CD4-positive, alpha-beta T cell (primary cell): ENCODE data around the gene MCUB. TPM values are rescaled to one million over a fixed set of nuclear protein-coding genes. Genes with fewer than 3 reads are reported as not detected.

Experiments
- total RNA-seq, 174 experiments: library from RNA in 2 of 174; stranded (reverse) in 2 of 174; gene quantifications; one replicate each; pipeline ENCODE4 v1.2.3 and lab custom pipeline; 2021 to 2026

The MCUB gene
- total RNA-seq, 2 experiments from 2014 or later = 98.1 to 108 TPM

Other genes starting within 250 kb of the MCUB start
- gene SEC24B, start 126.4 kb upstream of the MCUB start, total RNA-seq = 10 to 100 TPM; 41.5 to 45.9 TPM
- gene CASP6, start 143.2 kb downstream of the MCUB start, total RNA-seq = 1 to 10 TPM; 5.4 to 5.5 TPM
- 10 to 100 TPM in 1 of 2 experiments, 1 to 10 TPM in 1; 9.6 to 10.5 TPM for gene PLA2G12A, start 169.8 kb downstream of the MCUB start, total RNA-seq
- gene CFI, start 241.8 kb downstream of the MCUB start, total RNA-seq = not detected